Mucosa of descending colon (tissue), 3 donors: ENCODE data around the gene CALCB. TPM values are rescaled to one million over a fixed set of nuclear protein-coding genes. Genes with fewer than 3 reads are reported as not detected.
"Not testable (repeated sequence)": the region's sequence is repeated elsewhere in the genome, so short reads cannot be mapped to it uniquely, and the experiment has no call there.

Experiments used
- ATAC-seq: fragments of 200-7000 bp; cut with Tn5 transposase; one replicate; pipeline ENCODE4 v1.9.1; 2020; ENCODE audit warnings: mild to moderate bottlenecking, moderate library complexity
- DNase-seq, 3 donors: peaks; one replicate each; pipeline ENCODE4 v3.0.0-alpha.2; 2020
- H3K36me3 ChIP-seq: fragments of 200-600 bp; one replicate; pipeline ENCODE4 v1.8.0; 2021; ENCODE audit warnings: low read depth, mild to moderate bottlenecking
- H3K4me1 ChIP-seq: fragments of 200-600 bp; one replicate; pipeline ENCODE4 v1.8.0; 2021; ENCODE audit warnings: low read depth, mild to moderate bottlenecking
- H3K4me3 ChIP-seq: fragments of 200-600 bp; one replicate; pipeline ENCODE4 v1.8.0; 2021; ENCODE audit warnings: mild to moderate bottlenecking
- H3K9me3 ChIP-seq: fragments of 200-600 bp; one replicate; pipeline ENCODE4 v1.8.0; 2021; ENCODE audit warnings: mild to moderate bottlenecking
- CTCF ChIP-seq: fragments of 200-600 bp; IDR thresholded peaks from one replicate; pipeline ENCODE4 v1.8.0; 2022; ENCODE audit warnings: antibody characterized with exemption, mild to moderate bottlenecking
- intact Hi-C, 2 donors: fragments of 100-400 bp; cut with DNase I in 1 of 2; cut with micrococcal nuclease in 1 of 2; formaldehyde crosslinking; loops; one replicate each; pipeline versions ENCODE4 v1.11.0 to v1.11.1; 2022; cut with DNase I, micrococcal nuclease
- long read RNA-seq, 2 donors: library from polyadenylated mRNA; unstranded; transcript quantifications; one replicate each; pipeline ENCODE4 v2.0.0, GENCODE V29; 2019 to 2021
- total RNA-seq, 3 donors: library from RNA; stranded (reverse); fragmentation: NEBNext Ultra II Directional in 2 of 3; extraction: Animal tissue kit (Norgen Biotek cat#: 25700) in 2 of 3; gene quantifications; one replicate each; pipeline versions ENCODE4 v1.2.1 to v1.2.4, GENCODE V29; 2021 to 2023
- donor health status: DM: no; HTN: no; CAD: no; lungs with moderate emphysema.
- donor health status: DM: no; HTN: no; CAD: no.
- donor health status: DM: no; HTN: yes; CAD: no.

Gene CALCB
- 1 to 10 TPM in 1 of 3 donors, not detected in 2; 1.6 TPM for total RNA-seq
- long read RNA-seq, donor 1, partial matches to known transcripts, result 3 of 5 reads
- long read RNA-seq, donor 1, other reads (novel, unspliced or antisense), result 0 of 5 reads
- long read RNA-seq, donor 2, result 0 reads

- Histone ChIP-seq H3K9me3 (peaks cover 4% of the 10 kb centered on the region), H3K36me3 (no peaks in the 10 kb centered on the region), H3K4me1 (peaks cover 18% of the 10 kb centered on the region), H3K4me3 (no peak within 1 kb of the TSS)
- intact Hi-C loops, result no loop called here
- DNase-seq (peak in 1 of 3 donors; percentile 6), ATAC-seq (peak; percentile 13)
- no peak for TF ChIP-seq CTCF
These were observed at the start of gene CALCB for GRCh38 chr11:15073361-15074205. TSS of gene CALCB (plus strand) at chr11:15073593. CDS start at chr11:15074719, 1,126 bp downstream.

GRCh38 chr11:15027011-15027410 is 46.4 kb upstream of the CALCB start:
- DNase-seq (no peak), ATAC-seq (no peak)
- TF ChIP-seq CTCF, result no peak
- intact Hi-C loops, result no loop called here
- H3K4me1 ChIP-seq, result no peaks in the 10 kb centered on the region
- H3K4me3 ChIP-seq, result no peak overlapping the region
- no peaks in the 10 kb centered on the region for H3K36me3 ChIP-seq
- no peaks in the 10 kb centered on the region for H3K9me3 ChIP-seq

GRCh38 chr11:15027956-15028355 is 45.4 kb upstream of the CALCB start:
- Histone ChIP-seq H3K4me1 (no peaks in the 10 kb centered on the region), H3K9me3 (no peaks in the 10 kb centered on the region), H3K36me3 (no peaks in the 10 kb centered on the region), H3K4me3 (no peak overlapping the region)
- ATAC-seq, result no peak
- intact Hi-C loops, result no loop called here
- TF ChIP-seq CTCF, result no peak
- DNase-seq, result no peak

- Histone ChIP-seq H3K9me3 (no peaks in the 10 kb centered on the region), H3K4me1 (no peaks in the 10 kb centered on the region), H3K4me3 (no peak overlapping the region), H3K36me3 (no peaks in the 10 kb centered on the region)
- no peak for DNase-seq
- TF ChIP-seq CTCF, result no peak
- ATAC-seq, result no peak
- intact Hi-C loops, result no loop called here
These were observed 45.0 kb upstream of the CALCB start for GRCh38 chr11:15028379-15028778.

GRCh38 chr11:15031945-15032344 is 41.4 kb upstream of the CALCB start:
- H3K4me1 ChIP-seq, H3K36me3 ChIP-seq, intact Hi-C loops, ATAC-seq, H3K9me3 ChIP-seq, H3K4me3 ChIP-seq, DNase-seq: not testable (repeated sequence)

GRCh38 chr11:15034687-15035267 is 38.6 kb upstream of the CALCB start:
- no peak for TF ChIP-seq CTCF
- DNase-seq (peak in 1 of 3 donors; percentile 28), ATAC-seq (no peak)
- intact Hi-C loops, result no loop called here
- Histone ChIP-seq H3K4me3 (no peak overlapping the region), H3K4me1 (no peaks in the 10 kb centered on the region), H3K9me3 (no peaks in the 10 kb centered on the region), H3K36me3 (no peaks in the 10 kb centered on the region)
